ENCODE data around the gene D2HGDH. TPM values are rescaled to one million over a fixed set of nuclear protein-coding genes. Genes with fewer than 3 reads are reported as not detected.

Gene D2HGDH
- total and polyA plus RNA-seq, 2 of the 13 experiments (the other 11 are each of a cell fraction or from before 2014, with no cell fraction given), result 19.2 to 20.3 TPM

GRCh38 chr2:241702155-241703031 is 32.0 kb upstream of the D2HGDH start (continued):
- TF ChIP-seq ZBED4 (CRISPR knock-in tag; IDR thresholded peaks at IDR 0.05; ENCODE audit: borderline replicate concordance), result 0 out of 2 replicates have a peak, but pooled peaks have one; percentile 20
- no peak for TF ChIP-seq TSC22D2 (CRISPR knock-in tag; IDR thresholded peaks at IDR 0.05; ENCODE audit: borderline replicate concordance)
- peak; percentile 32; the same call in 1 of the 2 replicates for TF ChIP-seq MIER3 (CRISPR knock-in tag; IDR thresholded peaks at IDR 0.05; ENCODE audit: borderline replicate concordance)
- peak; percentile 54 for TF ChIP-seq RFX5 (IDR thresholded peaks at IDR 0.05; ENCODE audit: low read depth, low read length)
- no peak for TF ChIP-seq PLRG1 (conservative IDR thresholded peaks at IDR 0.05)
- TF ChIP-seq ZNF746 (CRISPR knock-in tag; IDR thresholded peaks at IDR 0.05), result 0 out of 2 replicates have a peak, but pooled peaks have one; percentile 25
- 0 out of 2 replicates have a peak, but pooled peaks have one; percentile 59 for TF ChIP-seq RFXAP (CRISPR knock-in tag; IDR thresholded peaks at IDR 0.05; ENCODE audit: borderline replicate concordance)
- TF ChIP-seq MTF2 (CRISPR knock-in tag; IDR thresholded peaks at IDR 0.05; ENCODE audit: borderline replicate concordance), result 0 out of 2 replicates have a peak, but pooled peaks have one; percentile 21
- TF ChIP-seq ZNF225 (CRISPR knock-in tag; IDR thresholded peaks at IDR 0.05), result no peak
- TF ChIP-seq SMAD9 (CRISPR knock-in tag; IDR thresholded peaks at IDR 0.05), result no peak
- TF ChIP-seq BRF2 (CRISPR knock-in tag; IDR thresholded peaks at IDR 0.05), result no peak; the same call in 1 of the 2 replicates
- peak; percentile 40; the same call in 1 of the 2 replicates for TF ChIP-seq ELF1 (CRISPR knock-in tag; IDR thresholded peaks at IDR 0.05)
- no peak for TF ChIP-seq HHEX (CRISPR knock-in tag; IDR thresholded peaks at IDR 0.05)
- TF ChIP-seq KAT7 (CRISPR knock-in tag; IDR thresholded peaks at IDR 0.05; ENCODE audit: borderline replicate concordance), result peak; percentile 52; the same call in 1 of the 2 replicates
- peak; percentile 86 for TF ChIP-seq ZSCAN31 (CRISPR knock-in tag; IDR thresholded peaks at IDR 0.05; ENCODE audit: low read depth)
- TF ChIP-seq, protein P1, sequence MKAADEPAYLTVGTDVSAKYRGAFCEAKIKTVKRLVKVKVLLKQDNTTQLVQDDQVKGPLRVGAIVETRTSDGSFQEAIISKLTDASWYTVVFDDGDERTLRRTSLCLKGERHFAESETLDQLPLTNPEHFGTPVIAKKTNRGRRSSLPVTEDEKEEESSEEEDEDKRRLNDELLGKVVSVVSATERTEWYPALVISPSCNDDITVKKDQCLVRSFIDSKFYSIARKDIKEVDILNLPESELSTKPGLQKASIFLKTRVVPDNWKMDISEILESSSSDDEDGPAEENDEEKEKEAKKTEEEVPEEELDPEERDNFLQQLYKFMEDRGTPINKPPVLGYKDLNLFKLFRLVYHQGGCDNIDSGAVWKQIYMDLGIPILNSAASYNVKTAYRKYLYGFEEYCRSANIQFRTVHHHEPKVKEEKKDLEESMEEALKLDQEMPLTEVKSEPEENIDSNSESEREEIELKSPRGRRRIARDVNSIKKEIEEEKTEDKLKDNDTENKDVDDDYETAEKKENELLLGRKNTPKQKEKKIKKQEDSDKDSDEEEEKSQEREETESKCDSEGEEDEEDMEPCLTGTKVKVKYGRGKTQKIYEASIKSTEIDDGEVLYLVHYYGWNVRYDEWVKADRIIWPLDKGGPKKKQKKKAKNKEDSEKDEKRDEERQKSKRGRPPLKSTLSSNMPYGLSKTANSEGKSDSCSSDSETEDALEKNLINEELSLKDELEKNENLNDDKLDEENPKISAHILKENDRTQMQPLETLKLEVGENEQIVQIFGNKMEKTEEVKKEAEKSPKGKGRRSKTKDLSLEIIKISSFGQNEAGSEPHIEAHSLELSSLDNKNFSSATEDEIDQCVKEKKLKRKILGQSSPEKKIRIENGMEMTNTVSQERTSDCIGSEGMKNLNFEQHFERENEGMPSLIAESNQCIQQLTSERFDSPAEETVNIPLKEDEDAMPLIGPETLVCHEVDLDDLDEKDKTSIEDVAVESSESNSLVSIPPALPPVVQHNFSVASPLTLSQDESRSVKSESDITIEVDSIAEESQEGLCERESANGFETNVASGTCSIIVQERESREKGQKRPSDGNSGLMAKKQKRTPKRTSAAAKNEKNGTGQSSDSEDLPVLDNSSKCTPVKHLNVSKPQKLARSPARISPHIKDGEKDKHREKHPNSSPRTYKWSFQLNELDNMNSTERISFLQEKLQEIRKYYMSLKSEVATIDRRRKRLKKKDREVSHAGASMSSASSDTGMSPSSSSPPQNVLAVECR (CRISPR knock-in tag; IDR thresholded peaks at IDR 0.05; ENCODE audit: borderline replicate concordance), result peak; percentile 92
- TF ChIP-seq SNAPC5 (CRISPR knock-in tag; IDR thresholded peaks at IDR 0.05; ENCODE audit: borderline replicate concordance), result no peak
- TF ChIP-seq, protein P2, sequence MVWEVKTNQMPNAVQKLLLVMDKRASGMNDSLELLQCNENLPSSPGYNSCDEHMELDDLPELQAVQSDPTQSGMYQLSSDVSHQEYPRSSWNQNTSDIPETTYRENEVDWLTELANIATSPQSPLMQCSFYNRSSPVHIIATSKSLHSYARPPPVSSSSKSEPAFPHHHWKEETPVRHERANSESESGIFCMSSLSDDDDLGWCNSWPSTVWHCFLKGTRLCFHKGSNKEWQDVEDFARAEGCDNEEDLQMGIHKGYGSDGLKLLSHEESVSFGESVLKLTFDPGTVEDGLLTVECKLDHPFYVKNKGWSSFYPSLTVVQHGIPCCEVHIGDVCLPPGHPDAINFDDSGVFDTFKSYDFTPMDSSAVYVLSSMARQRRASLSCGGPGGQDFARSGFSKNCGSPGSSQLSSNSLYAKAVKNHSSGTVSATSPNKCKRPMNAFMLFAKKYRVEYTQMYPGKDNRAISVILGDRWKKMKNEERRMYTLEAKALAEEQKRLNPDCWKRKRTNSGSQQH (CRISPR knock-in tag; IDR thresholded peaks at IDR 0.05; ENCODE audit: low read depth), result peak; percentile 39; the same call in 1 of the 2 replicates

All from HepG2 (cell line).